ENCODE data around the gene PDGFRA.

The PDGFRA gene

GRCh38 chr4:54192811-54193210, 36.3 kb upstream of the PDGFRA start:
- no peaks in the 10 kb centered on the region for H3K9me2 ChIP-seq (replicated peaks; ENCODE audit: insufficient read depth, low read length)
- H3K4me1 ChIP-seq (ENCODE audit: low read length), result no peaks in the 10 kb centered on the region
- no peak overlapping the region for H2AFZ ChIP-seq (ENCODE audit: low read length)
- no peak overlapping the region for H3K4me3 ChIP-seq (ENCODE audit: low read length)
- H3K27ac ChIP-seq (ENCODE audit: low read length), result no peak overlapping the region
- H4K20me1 ChIP-seq (ENCODE audit: insufficient read depth, low read length), result no peaks in the 10 kb centered on the region
- no peaks in the 10 kb centered on the region for H3K79me2 ChIP-seq (ENCODE audit: low read length)
- TF ChIP-seq EZH2phosphoT487 (IDR thresholded peaks at IDR 0.05; ENCODE audit: low read length) (no peak), CTCF (IDR thresholded peaks at IDR 0.05; ENCODE audit: low read length) (no peak), EZH2 (optimal IDR thresholded peaks at IDR 0.05; ENCODE audit: low read depth, low read length) (no peak)
- H3K4me2 ChIP-seq (ENCODE audit: low read depth, low read length), result no peak overlapping the region
- H3K9me3 ChIP-seq (replicated peaks; ENCODE audit: insufficient read depth, low read length), result no peaks in the 10 kb centered on the region
- no peaks in the 10 kb centered on the region for H3F3A ChIP-seq (ENCODE audit: insufficient read depth, low read length)
- no peaks in the 10 kb centered on the region for H3K36me3 ChIP-seq (replicated peaks; ENCODE audit: insufficient read depth, low read length)
- DNase-seq, result no peak
- H3K9ac ChIP-seq (ENCODE audit: low read length), result no peak overlapping the region
- no peaks in the 10 kb centered on the region for H3K27me3 ChIP-seq (replicated peaks; ENCODE audit: insufficient read depth, low read length)

- Histone ChIP-seq H3K9me2 (replicated peaks; ENCODE audit: insufficient read depth, low read length) (no peaks in the 10 kb centered on the region), H3F3A (ENCODE audit: insufficient read depth, low read length) (no peaks in the 10 kb centered on the region), H3K4me2 (ENCODE audit: low read depth, low read length) (no peak overlapping the region), H3K4me3 (ENCODE audit: low read length) (no peak overlapping the region), H3K36me3 (replicated peaks; ENCODE audit: insufficient read depth, low read length) (no peaks in the 10 kb centered on the region), H3K4me1 (ENCODE audit: low read length) (no peaks in the 10 kb centered on the region), H3K27me3 (replicated peaks; ENCODE audit: insufficient read depth, low read length) (no peaks in the 10 kb centered on the region), H3K27ac (ENCODE audit: low read length) (no peak overlapping the region), H2AFZ (ENCODE audit: low read length) (no peak overlapping the region), H3K9ac (ENCODE audit: low read length) (no peak overlapping the region), H3K9me3 (replicated peaks; ENCODE audit: insufficient read depth, low read length) (no peaks in the 10 kb centered on the region), H4K20me1 (ENCODE audit: insufficient read depth, low read length) (no peaks in the 10 kb centered on the region), H3K79me2 (ENCODE audit: low read length) (no peaks in the 10 kb centered on the region)
- TF ChIP-seq CTCF (IDR thresholded peaks at IDR 0.05; ENCODE audit: low read length) (no peak), EZH2phosphoT487 (IDR thresholded peaks at IDR 0.05; ENCODE audit: low read length) (no peak), EZH2 (optimal IDR thresholded peaks at IDR 0.05; ENCODE audit: low read depth, low read length) (no peak)
- DNase-seq, result no peak
These were observed 31.2 kb upstream of the PDGFRA start for GRCh38 chr4:54197926-54198325.

GRCh38 chr4:54199919-54200318, 29.2 kb upstream of the PDGFRA start:
- no peak overlapping the region for H2AFZ ChIP-seq (ENCODE audit: low read length)
- H3K9ac ChIP-seq (ENCODE audit: low read length), result no peak overlapping the region
- DNase-seq, result no peak
- H4K20me1 ChIP-seq (ENCODE audit: insufficient read depth, low read length), result no peaks in the 10 kb centered on the region
- no peak overlapping the region for H3K4me3 ChIP-seq (ENCODE audit: low read length)
- no peaks in the 10 kb centered on the region for H3K9me2 ChIP-seq (replicated peaks; ENCODE audit: insufficient read depth, low read length)
- TF ChIP-seq CTCF (IDR thresholded peaks at IDR 0.05; ENCODE audit: low read length) (no peak), EZH2 (optimal IDR thresholded peaks at IDR 0.05; ENCODE audit: low read depth, low read length) (no peak), EZH2phosphoT487 (IDR thresholded peaks at IDR 0.05; ENCODE audit: low read length) (no peak)
- H3K27me3 ChIP-seq (replicated peaks; ENCODE audit: insufficient read depth, low read length), result no peaks in the 10 kb centered on the region
- H3K27ac ChIP-seq (ENCODE audit: low read length), result no peak overlapping the region
- H3K79me2 ChIP-seq (ENCODE audit: low read length), result no peaks in the 10 kb centered on the region
- H3K4me2 ChIP-seq (ENCODE audit: low read depth, low read length), result no peak overlapping the region
- no peaks in the 10 kb centered on the region for H3K9me3 ChIP-seq (replicated peaks; ENCODE audit: insufficient read depth, low read length)
- H3K36me3 ChIP-seq (replicated peaks; ENCODE audit: insufficient read depth, low read length), result no peaks in the 10 kb centered on the region
- no peaks in the 10 kb centered on the region for H3F3A ChIP-seq (ENCODE audit: insufficient read depth, low read length)
- no peaks in the 10 kb centered on the region for H3K4me1 ChIP-seq (ENCODE audit: low read length)

Measured in MM.1S (cell line).